Brain microvascular endothelial cell (primary cell): ENCODE measurements around the gene ATP6V0A4.

Experiments
- DNase-seq: peaks from one replicate; pipeline ENCODE4 v3.0.0-alpha.2; 2020
- H3K27ac ChIP-seq: fragments of 250-450 bp; sonication (Bioruptor Pico); 2 replicates; pipeline ENCODE4 v1.5.1; 2020; ENCODE audit warnings: mild to moderate bottlenecking, moderate library complexity
- H3K27me3 ChIP-seq: fragments of 250-450 bp; sonication (Bioruptor Pico); replicated peaks from 2 replicates; pipeline ENCODE4 v1.5.1; 2020; ENCODE audit warnings: mild to moderate bottlenecking
- H3K36me3 ChIP-seq: fragments of 250-450 bp; sonication (Bioruptor Pico); replicated peaks from 2 replicates; pipeline ENCODE4 v1.5.1; 2020; ENCODE audit warnings: mild to moderate bottlenecking
- H3K4me3 ChIP-seq: 2 replicates; pipeline ENCODE4 v1.5.1; 2011; ENCODE audit warnings: low read depth, mild to moderate bottlenecking, control low read depth, low read length, moderate library complexity
- in situ Hi-C: cut with HindIII; loops from 2 replicates; pipeline ENCODE4 v1.10.0; 2017; ENCODE audit warnings: low sequenced_read_pairs, low pct_ligation_motif_present
- TF ChIP-seq, protein P1 (sequence below): IDR thresholded peaks from 2 replicates; pipeline ENCODE4 v1.5.1; 2011; ENCODE audit warnings: low read depth, mild to moderate bottlenecking, moderate library complexity, low read length, control low read depth, inconsistent platforms; ENCODE audit errors: missing control alignments

Gene ATP6V0A4

DNA sequence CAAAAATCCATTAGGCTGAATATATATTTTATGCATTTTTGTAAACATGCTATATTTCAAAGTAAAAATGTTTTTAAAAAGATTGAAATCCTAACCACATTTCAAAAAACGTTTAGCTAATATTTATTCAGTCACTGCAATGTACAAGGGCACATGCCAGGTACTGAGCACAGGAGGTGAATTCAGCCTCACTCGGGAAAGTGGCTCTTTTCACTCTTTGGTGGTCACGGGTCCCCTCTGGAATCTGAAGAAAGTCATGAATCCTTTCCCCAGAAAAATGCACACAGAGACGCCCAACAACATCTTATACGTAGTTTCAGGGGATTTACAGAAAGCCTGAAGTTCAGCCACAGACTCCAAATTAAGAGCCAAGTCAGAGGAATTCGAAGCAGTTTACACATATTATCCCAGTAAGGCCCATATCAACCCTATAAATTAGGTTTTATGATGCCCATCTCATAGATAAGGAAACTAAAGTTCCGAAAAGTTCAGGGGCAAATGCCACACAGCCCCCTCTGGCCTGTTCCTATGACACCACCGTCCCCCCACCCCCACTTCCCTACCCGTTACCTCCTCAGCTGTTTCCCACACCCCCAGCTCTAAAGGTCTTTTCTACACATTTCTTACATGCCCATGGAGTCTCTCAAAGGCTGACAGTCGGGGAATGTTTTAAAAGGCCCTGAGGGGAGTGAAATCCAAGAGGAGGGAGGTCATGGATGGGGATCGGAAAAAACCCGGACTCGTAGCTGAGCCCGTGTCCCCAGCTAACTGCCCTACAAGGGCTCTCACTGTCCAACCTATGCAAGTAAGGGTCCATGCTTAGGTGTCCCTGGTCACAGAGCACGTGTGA, 87.2 kb downstream of the ATP6V0A4 start:
- no peak overlapping the region for H3K27ac ChIP-seq
- no peak overlapping the region for H3K4me3 ChIP-seq
- TF ChIP-seq, protein P1, sequence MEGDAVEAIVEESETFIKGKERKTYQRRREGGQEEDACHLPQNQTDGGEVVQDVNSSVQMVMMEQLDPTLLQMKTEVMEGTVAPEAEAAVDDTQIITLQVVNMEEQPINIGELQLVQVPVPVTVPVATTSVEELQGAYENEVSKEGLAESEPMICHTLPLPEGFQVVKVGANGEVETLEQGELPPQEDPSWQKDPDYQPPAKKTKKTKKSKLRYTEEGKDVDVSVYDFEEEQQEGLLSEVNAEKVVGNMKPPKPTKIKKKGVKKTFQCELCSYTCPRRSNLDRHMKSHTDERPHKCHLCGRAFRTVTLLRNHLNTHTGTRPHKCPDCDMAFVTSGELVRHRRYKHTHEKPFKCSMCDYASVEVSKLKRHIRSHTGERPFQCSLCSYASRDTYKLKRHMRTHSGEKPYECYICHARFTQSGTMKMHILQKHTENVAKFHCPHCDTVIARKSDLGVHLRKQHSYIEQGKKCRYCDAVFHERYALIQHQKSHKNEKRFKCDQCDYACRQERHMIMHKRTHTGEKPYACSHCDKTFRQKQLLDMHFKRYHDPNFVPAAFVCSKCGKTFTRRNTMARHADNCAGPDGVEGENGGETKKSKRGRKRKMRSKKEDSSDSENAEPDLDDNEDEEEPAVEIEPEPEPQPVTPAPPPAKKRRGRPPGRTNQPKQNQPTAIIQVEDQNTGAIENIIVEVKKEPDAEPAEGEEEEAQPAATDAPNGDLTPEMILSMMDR, result no peak
- no peaks in the 10 kb centered on the region for H3K27me3 ChIP-seq
- no peaks in the 10 kb centered on the region for H3K36me3 ChIP-seq
- DNase-seq, result no peak
- in situ Hi-C loops, result no loop called here

DNA sequence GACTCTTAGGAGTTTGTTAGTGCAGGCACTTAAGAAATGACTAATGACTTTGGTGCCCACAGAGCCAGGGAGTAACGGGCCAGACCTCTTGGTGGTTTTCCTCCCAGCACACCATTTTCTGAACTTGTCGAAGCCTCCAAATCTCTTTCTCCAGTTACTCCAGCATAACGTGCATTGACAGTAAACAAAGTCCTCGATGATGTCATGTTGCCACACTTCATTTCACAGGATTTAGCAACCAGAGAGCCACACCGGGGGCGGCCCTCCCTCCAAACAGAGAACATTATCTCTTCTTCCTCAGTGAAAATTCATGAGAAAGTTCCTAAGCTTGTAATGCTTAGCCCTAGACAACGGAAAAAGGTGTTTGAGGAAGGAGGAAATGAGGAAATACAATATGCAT, 92.8 kb downstream of the ATP6V0A4 start:
- no peak for DNase-seq
- no peak overlapping the region for H3K27ac ChIP-seq
- H3K27me3 ChIP-seq, result no peaks in the 10 kb centered on the region
- in situ Hi-C loops, result no loop called here
- H3K4me3 ChIP-seq, result no peak overlapping the region
- TF ChIP-seq, protein P1, result no peak
- no peaks in the 10 kb centered on the region for H3K36me3 ChIP-seq

DNA sequence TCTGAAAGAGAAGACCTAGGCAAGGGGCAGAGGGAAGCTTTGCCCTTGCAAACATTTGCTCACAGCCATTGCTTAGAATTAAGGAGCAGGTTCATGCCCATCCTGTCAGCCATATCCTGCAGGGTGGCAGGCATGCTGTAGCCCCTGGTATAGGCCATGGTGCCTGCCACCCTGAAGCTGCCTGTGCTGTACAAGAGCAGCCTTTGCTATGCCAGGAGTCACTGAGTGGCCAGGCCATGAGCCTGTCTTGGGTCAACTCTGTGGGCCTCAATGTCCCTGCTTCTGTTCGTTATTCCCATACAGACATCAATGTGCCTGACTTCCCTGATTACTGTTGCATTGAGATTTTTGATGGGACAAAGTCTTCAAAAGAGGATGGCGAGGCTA, 96.5 kb downstream of the ATP6V0A4 start:
- Histone ChIP-seq H3K4me3 (no peak overlapping the region), H3K27me3 (no peaks in the 10 kb centered on the region), H3K36me3 (no peaks in the 10 kb centered on the region), H3K27ac (no peak overlapping the region)
- DNase-seq, result no peak
- in situ Hi-C loops, result no loop called here
- TF ChIP-seq, protein P1, result no peak

DNA sequence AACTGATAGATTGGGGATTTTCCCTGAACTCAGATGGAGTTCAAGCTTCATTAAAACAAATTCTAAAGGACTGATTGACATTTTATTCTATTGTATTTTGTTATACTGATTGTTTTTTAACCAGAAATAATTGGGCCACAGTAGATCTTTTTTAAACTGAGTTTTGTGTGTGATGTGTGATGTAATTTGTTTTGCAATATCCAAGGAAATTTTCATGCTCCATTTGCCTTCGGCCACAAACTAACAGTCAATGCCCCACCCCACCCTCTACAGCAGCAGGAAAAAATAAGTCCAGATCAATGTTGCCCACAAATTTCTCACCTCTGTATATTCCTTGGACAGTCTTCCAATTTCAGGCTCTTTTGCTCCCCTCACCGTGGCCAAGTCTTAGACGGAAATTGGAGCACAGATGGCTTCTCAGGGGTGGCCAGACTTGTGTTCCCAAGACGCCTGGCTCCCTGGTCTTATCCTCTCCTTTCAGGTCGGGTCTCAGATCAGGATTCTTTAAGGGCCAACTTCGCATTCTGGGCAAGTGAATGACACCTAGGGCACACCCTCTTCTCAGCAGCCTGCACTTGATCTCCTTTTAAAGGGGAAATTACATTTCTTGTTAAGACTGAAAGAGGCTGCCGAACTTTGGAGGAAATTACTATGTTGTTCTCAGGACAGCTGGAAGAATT, 97.0 kb downstream of the ATP6V0A4 start, which contains the start of gene SVOPL:
Gene SVOPL (minus strand): TSS at position 506 of the 680 bp plus-strand sequence. CDS start 22,317 bp downstream, outside the sequence.
- no peaks in the 10 kb centered on the region for H3K27me3 ChIP-seq
- H3K27ac ChIP-seq, result no peak within 1 kb of the TSS
- TF ChIP-seq, protein P1, result no peak
- in situ Hi-C loops, result no loop called here
- no peak within 1 kb of the TSS for H3K4me3 ChIP-seq
- H3K36me3 ChIP-seq, result no peaks in the 10 kb centered on the region
- no peak for DNase-seq

DNA sequence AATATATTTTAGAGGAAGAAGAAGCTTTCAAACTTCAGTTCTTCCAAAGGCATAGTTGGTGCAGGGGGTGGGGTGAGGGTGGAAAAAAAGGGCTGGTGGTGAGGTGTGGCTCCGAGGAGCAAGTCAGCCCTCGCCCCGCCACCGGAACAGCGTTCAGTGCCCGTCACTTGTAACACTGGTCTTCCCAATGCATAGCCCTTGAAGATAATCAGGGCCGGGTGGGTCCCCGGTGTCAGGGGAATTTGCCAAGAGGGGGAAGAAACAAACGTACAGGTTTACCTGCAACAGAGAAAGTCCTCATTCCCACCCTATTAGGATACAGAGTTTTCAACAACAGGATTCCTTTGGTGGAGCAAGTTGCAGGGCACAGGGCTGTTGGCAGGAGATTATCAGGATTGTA, 98.3 kb downstream of the ATP6V0A4 start:
- Histone ChIP-seq H3K4me3 (no peak overlapping the region), H3K27me3 (no peaks in the 10 kb centered on the region), H3K27ac (no peak overlapping the region), H3K36me3 (no peaks in the 10 kb centered on the region)
- TF ChIP-seq, protein P1, result no peak
- in situ Hi-C loops, result no loop called here
- no peak for DNase-seq
